Chondrocyte (in vitro differentiated cells): ENCODE results near the gene CSNK1D. TPM values are rescaled to one million over a fixed set of nuclear protein-coding genes. Genes with fewer than 3 reads are reported as not detected.
A peak's percentile ranks its signal among the peaks of the same experiment; 100 is the strongest.

Source experiments
- DNase-seq: peaks from one replicate; pipeline ENCODE4 v3.0.0; 2021; ENCODE audit warnings: mixed read lengths, low spot score
- H3K27ac Mint-ChIP-seq: one replicate; pipeline ENCODE4 v1.8.0; 2021; ENCODE audit warnings: mild to moderate bottlenecking, moderate library complexity, mixed read lengths; ENCODE audit not compliant: unreplicated experiment
- H3K27me3 Mint-ChIP-seq: 2 replicates; pipeline ENCODE4 v1.8.0; 2021; ENCODE audit warnings: low read depth, mixed read lengths
- H3K36me3 Mint-ChIP-seq: 2 replicates; pipeline ENCODE4 v1.8.0; 2021; ENCODE audit warnings: low read depth, mixed read lengths
- H3K4me1 Mint-ChIP-seq: 2 replicates; pipeline ENCODE4 v1.8.0; 2021; ENCODE audit warnings: low read depth, mild to moderate bottlenecking, mixed read lengths
- H3K4me3 Mint-ChIP-seq: one replicate; pipeline ENCODE4 v1.8.0; 2021; ENCODE audit warnings: mild to moderate bottlenecking, moderate library complexity, mixed read lengths; ENCODE audit not compliant: unreplicated experiment
- H3K9me3 Mint-ChIP-seq: 2 replicates; pipeline ENCODE4 v1.8.0; 2021; ENCODE audit warnings: low read depth, mixed read lengths
- total RNA-seq: library from RNA; stranded (reverse); gene quantifications from 3 replicates; pipeline ENCODE4 v1.2.1, GENCODE V29; 2021
- TF ChIP-seq, protein P1 (sequence below): fragments of 200-600 bp; sonication (generic); IDR thresholded peaks from 2 replicates; pipeline ENCODE4 v1.5.0; 2021; ENCODE audit warnings: antibody characterized with exemption, mild to moderate bottlenecking, moderate library complexity

Gene CSNK1D
- total RNA-seq, 1 donor from 2014 or later, result 93.0 TPM

DNA sequence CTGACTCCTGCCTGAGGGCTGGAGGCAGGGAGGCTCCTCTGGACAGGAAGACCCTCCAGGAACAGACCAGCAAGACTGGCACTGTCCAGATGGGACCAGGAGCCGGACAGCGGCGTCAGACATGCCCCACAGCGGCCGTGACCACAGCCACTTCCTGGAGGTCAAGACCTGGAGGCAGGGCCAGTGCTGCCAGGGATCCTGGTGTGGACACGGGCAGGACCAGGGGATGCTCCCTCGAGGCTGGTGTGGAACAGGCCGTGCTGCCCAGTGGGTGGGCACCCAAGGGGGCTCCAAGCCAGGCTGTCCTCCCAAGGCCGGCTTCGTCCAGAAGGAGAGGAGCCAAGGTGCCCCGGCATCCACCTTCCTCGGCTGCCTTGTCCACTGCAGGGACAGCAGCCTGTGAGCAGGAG, 56.4 kb downstream of the CSNK1D start:
- Mint-ChIP-seq H3K27me3 (no peaks in the 10 kb centered on the region), H3K36me3 (no peaks in the 10 kb centered on the region), H3K4me1 (peaks cover 37% of the 10 kb centered on the region), H3K4me3 (peak overlapping the region; percentile 12), H3K27ac (peak overlapping the region; percentile 93), H3K9me3 (no peaks in the 10 kb centered on the region)
- DNase-seq, result peak; percentile 88
- TF ChIP-seq, protein P1, sequence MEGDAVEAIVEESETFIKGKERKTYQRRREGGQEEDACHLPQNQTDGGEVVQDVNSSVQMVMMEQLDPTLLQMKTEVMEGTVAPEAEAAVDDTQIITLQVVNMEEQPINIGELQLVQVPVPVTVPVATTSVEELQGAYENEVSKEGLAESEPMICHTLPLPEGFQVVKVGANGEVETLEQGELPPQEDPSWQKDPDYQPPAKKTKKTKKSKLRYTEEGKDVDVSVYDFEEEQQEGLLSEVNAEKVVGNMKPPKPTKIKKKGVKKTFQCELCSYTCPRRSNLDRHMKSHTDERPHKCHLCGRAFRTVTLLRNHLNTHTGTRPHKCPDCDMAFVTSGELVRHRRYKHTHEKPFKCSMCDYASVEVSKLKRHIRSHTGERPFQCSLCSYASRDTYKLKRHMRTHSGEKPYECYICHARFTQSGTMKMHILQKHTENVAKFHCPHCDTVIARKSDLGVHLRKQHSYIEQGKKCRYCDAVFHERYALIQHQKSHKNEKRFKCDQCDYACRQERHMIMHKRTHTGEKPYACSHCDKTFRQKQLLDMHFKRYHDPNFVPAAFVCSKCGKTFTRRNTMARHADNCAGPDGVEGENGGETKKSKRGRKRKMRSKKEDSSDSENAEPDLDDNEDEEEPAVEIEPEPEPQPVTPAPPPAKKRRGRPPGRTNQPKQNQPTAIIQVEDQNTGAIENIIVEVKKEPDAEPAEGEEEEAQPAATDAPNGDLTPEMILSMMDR, result no peak

DNA sequence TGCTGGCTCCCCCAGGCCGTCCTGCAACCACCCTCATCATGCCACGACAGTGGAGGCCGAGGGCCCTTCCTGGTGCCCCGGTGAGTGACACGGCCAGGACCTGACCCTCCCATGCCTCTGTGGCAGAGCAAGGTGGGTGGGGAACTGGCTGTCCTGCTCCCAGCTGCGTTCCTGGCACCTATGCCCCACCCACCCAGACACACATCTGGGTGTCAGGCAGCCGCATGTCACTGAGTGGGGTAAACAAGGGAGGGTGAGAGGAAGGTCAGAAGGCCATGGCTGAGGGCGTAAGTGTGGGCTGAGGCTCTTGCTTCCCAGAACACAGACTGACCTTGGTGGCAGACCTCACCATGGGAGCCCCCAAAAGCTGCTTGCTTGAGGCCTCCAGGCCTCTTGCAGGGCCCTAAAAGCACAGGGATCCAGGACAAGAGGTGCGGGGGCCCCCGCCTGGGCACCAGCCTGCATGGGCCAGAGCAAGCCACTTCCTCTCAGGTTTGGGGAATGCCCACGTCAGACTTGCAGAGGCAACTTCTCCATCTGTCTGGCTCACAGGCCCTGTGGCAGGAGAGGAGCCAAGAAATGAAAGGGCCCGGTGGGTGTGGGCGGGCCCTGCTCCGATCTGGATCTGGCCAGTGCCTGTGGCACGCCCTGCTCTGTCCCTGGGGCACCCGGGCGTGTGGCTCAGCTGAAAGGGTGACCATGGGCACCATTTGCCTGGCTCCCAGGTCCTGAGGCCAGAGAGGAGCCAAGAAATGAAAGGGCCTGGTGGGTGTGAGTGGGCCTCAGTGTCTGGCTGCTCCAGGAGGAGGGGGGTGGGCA, 57.0 kb downstream of the CSNK1D start:
- Mint-ChIP-seq H3K4me1 (peaks cover 43% of the 10 kb centered on the region), H3K27me3 (no peaks in the 10 kb centered on the region), H3K27ac (peak overlapping the region; percentile 93), H3K36me3 (no peaks in the 10 kb centered on the region), H3K9me3 (no peaks in the 10 kb centered on the region), H3K4me3 (peak overlapping the region; percentile 12)
- TF ChIP-seq, protein P1, result no peak
- peak; percentile 90 for DNase-seq

- Mint-ChIP-seq H3K36me3 (no peaks in the 10 kb centered on the region), H3K9me3 (no peaks in the 10 kb centered on the region), H3K27me3 (no peaks in the 10 kb centered on the region), H3K4me1 (peaks cover 44% of the 10 kb centered on the region), H3K4me3 (no peak overlapping the region), H3K27ac (peak overlapping the region; percentile 93)
- TF ChIP-seq, protein P1, result no peak
- no peak for DNase-seq
Observed at GRCh38 chr17:82215972-82216300, 57.6 kb downstream of the CSNK1D start.

DNA sequence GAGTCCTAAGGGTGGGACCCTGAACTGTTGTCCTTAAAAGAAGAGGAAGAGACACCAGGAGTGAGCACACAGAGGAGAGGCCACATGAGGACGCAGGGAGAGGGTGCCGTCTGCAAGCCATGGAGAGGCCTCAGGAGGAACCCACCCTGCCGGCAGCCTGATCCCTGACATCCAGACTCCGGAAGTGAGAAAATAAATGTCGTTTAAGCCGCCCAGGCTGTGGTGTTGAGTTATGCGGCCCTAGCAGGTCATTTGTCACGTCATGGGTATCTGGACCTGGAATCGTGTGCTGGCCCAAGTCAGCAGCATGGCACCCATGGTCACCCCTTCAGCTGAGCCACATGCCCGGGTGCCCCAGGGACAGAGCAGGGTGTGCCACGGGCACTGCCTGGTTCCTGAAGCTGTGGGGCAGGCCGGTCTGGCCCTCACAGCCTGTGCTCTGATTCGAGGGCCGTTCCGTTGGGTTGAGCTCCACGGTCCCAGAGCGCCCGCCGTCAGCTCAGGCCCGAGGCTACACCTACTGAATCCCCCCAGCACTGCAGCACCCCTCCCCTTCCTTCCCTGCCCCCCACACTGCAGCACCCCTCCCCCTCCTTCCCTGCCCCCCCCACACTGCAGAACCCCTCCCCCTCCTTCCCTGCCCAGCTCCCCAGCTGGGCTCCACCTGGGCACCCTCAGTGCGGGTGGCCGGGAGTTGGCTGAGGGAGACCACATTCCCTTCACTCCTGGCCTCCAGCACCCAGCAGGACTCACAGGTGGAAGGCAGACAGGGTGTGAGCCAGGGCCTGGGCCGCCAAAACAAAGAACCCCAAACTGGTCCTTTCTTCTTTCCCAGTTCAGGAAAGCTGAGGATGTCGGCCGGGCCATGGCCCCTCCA, 58.2 kb downstream of the CSNK1D start:
- peak; percentile 75 for DNase-seq
- Mint-ChIP-seq H3K27ac (peak overlapping the region; percentile 29), H3K9me3 (no peaks in the 10 kb centered on the region), H3K27me3 (no peaks in the 10 kb centered on the region), H3K4me1 (peaks cover 44% of the 10 kb centered on the region), H3K4me3 (no peak overlapping the region), H3K36me3 (no peaks in the 10 kb centered on the region)
- TF ChIP-seq, protein P1, result no peak

DNA sequence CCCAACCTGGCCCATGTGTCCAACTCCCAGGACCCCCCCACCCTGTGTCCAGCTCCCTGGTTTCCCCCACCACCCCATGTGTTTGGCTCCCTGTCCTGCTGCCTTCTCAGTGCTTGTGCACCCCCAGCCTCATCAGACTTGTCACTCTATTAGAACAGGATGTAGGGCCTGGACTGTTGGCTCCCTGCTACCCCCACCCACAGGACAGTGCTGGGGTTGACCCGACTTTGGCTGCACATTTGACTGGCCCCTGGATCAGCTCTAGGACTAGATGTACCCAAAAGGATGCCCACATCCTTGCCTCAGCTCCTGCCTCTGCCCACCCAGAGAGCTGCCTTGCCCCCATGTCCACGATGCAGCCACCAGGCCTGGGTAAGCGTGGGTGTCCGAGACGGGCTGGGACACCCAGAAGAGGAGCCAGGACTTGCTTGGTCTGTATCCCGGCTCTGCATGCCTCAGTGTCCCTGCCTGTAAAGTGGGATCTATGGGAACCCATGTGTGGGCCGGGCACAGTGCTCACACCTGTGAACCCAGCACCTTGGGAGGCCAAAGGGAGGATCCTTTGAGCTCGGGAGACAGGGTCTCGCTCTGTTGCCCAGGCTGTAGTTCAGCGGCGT, 59.4 kb downstream of the CSNK1D start:
- DNase-seq, result no peak
- H3K27me3 Mint-ChIP-seq, result no peaks in the 10 kb centered on the region
- TF ChIP-seq, protein P1, result no peak
- H3K4me1 Mint-ChIP-seq, result peaks cover 44% of the 10 kb centered on the region
- peak overlapping the region; percentile 41 for H3K4me3 Mint-ChIP-seq
- H3K27ac Mint-ChIP-seq, result no peak overlapping the region
- H3K36me3 Mint-ChIP-seq, result no peaks in the 10 kb centered on the region
- H3K9me3 Mint-ChIP-seq, result no peaks in the 10 kb centered on the region
